ENCODE results near the gene KLHL8.
A peak's percentile ranks its signal among the peaks of the same experiment; 100 is the strongest.

KLHL8 gene

DNA sequence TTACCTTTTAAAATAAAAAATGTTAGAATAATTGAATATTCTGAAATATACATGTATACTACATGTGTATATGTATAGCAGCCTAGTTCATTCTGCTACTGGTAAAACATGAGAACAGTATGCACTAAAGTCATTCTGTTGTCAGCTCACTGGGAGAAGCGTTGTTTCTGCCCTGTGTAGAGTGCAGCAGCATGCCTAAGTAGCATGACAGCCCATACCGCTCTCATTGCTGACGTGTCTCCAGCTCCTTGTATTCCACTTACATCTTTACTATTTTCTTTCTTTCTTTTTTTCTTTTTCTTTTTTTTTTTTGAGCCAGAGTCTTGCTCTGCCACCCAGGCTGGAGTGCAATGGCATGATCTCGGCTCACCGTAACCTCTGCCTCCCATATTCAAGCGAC is 90.7 kb downstream of the KLHL8 start:
- H3K4me3 ChIP-seq (ENCODE audit: low read length in 2 of 2) = no peak overlapping the region
- no peaks in the 10 kb centered on the region for H3K9me3 ChIP-seq (ENCODE audit: control insufficient read depth in 2 of 2, low read length in 2 of 2)
- no peaks in the 10 kb centered on the region for H3K4me1 ChIP-seq (ENCODE audit: control insufficient read depth in 2 of 2, insufficient read depth in 2 of 2, low read length in 2 of 2)
- no peaks in the 10 kb centered on the region for H3K27me3 ChIP-seq (ENCODE audit: control insufficient read depth in 2 of 2, insufficient read depth in 2 of 2, low read length in 2 of 2)
- H3K27ac ChIP-seq (ENCODE audit: low read depth in 2 of 2, low read length in 2 of 2) = no peak overlapping the region
- H3K36me3 ChIP-seq (ENCODE audit: control insufficient read depth in 2 of 2, insufficient read depth in 2 of 2, low read length in 2 of 2) = peaks cover 73 to 87% of the 10 kb centered on the region in 2 donors
- H3K9ac ChIP-seq (ENCODE audit: low read depth in 1 of 2, low read length in 2 of 2) = no peak overlapping the region

DNA sequence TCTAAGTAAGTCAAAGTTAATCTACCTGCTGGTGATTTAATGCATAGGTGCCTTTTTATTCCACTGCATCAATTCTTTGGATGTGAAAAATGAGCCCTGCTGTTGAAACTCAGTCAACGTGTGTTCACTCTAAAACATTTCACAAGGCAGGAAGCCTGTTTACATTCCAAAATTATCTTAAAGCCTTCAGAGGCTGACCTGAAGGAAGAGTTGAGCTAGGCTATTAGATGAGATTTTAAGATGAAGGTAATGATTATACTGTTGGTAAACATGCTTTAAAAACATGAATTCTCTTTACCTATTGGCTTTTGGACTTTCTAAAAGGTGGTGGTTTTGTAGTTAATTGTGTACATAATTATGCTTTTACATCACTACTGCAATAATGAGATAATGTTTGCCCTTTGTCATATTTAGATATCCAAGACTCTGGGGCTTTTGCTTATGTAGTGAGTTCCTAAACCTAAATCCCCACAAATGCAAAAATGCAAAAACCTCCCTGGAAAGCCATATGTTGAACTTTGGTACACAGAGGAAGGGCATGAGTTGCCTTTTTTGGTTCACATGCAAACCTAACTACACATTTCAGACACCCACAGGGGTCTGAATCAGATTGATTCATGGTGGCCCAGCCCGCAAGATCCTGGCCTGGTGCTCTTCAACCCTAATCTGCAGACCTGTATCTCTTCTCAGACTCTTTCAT is 92.3 kb downstream of the KLHL8 start:
- no peaks in the 10 kb centered on the region for H3K4me1 ChIP-seq (ENCODE audit: control insufficient read depth in 2 of 2, insufficient read depth in 2 of 2, low read length in 2 of 2)
- no peak overlapping the region for H3K9ac ChIP-seq (ENCODE audit: low read depth in 1 of 2, low read length in 2 of 2)
- no peaks in the 10 kb centered on the region for H3K27me3 ChIP-seq (ENCODE audit: control insufficient read depth in 2 of 2, insufficient read depth in 2 of 2, low read length in 2 of 2)
- no peaks in the 10 kb centered on the region for H3K9me3 ChIP-seq (ENCODE audit: control insufficient read depth in 2 of 2, low read length in 2 of 2)
- peaks cover 60 to 79% of the 10 kb centered on the region in 2 donors for H3K36me3 ChIP-seq (ENCODE audit: control insufficient read depth in 2 of 2, insufficient read depth in 2 of 2, low read length in 2 of 2)
- H3K27ac ChIP-seq (ENCODE audit: low read depth in 2 of 2, low read length in 2 of 2) = no peak overlapping the region
- no peak overlapping the region for H3K4me3 ChIP-seq (ENCODE audit: low read length in 2 of 2)

DNA sequence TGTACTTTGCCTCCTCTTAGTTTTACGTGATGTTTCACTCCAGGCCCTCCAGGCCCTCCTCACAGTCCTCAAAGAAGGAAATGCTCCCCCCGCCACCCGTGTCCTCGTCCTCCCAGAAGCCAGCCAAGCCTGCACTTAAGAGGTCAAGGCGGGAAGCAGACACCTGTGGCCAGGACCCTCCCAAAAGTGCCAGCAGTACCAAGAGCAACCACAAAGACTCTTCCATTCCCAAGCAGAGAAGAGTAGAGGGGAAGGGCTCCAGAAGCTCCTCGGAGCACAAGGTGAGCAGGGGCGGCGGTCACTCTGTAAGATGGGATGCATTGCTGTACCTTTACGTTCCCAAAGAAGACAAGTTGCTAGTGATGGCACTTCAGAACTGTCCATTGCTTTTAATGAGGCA is 94.4 kb downstream of the KLHL8 start:
- Histone ChIP-seq H3K27me3 (ENCODE audit: control insufficient read depth in 2 of 2, insufficient read depth in 2 of 2, low read length in 2 of 2) (no peaks in the 10 kb centered on the region), H3K36me3 (ENCODE audit: control insufficient read depth in 2 of 2, insufficient read depth in 2 of 2, low read length in 2 of 2) (peaks cover 51 to 62% of the 10 kb centered on the region in 2 donors), H3K4me1 (ENCODE audit: control insufficient read depth in 2 of 2, insufficient read depth in 2 of 2, low read length in 2 of 2) (peaks cover 4 to 7% of the 10 kb centered on the region in 2 donors), H3K4me3 (ENCODE audit: low read length in 2 of 2) (no peak overlapping the region), H3K27ac (ENCODE audit: low read depth in 2 of 2, low read length in 2 of 2) (no peak overlapping the region), H3K9me3 (ENCODE audit: control insufficient read depth in 2 of 2, low read length in 2 of 2) (no peaks in the 10 kb centered on the region), H3K9ac (ENCODE audit: low read depth in 1 of 2, low read length in 2 of 2) (no peak overlapping the region)

DNA sequence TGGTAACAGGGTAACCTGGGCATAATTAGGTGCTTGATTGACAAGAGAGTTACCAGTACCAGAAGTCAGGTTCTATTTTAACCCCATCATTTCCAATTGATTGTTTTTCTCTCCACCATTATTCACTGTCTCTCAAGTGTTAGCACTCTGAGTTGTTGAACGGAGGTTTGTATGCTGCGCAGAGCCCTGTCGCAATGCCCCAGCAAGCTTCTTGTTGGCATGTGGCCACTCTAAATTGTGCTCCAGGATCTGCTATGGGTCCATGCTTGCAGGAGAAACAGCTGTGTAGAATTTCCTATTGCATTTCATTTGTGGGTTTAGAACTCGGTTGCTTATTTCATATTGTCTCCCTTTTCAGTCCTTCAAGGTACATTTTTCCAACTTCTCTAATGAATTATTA is 98.2 kb downstream of the KLHL8 start:
- Histone ChIP-seq H3K4me1 (ENCODE audit: control insufficient read depth in 2 of 2, insufficient read depth in 2 of 2, low read length in 2 of 2) (peaks cover 12 to 14% of the 10 kb centered on the region in 2 donors), H3K27me3 (ENCODE audit: control insufficient read depth in 2 of 2, insufficient read depth in 2 of 2, low read length in 2 of 2) (no peaks in the 10 kb centered on the region), H3K9me3 (ENCODE audit: control insufficient read depth in 2 of 2, low read length in 2 of 2) (no peaks in the 10 kb centered on the region), H3K36me3 (ENCODE audit: control insufficient read depth in 2 of 2, insufficient read depth in 2 of 2, low read length in 2 of 2) (peaks cover 47 to 49% of the 10 kb centered on the region in 2 donors), H3K9ac (ENCODE audit: low read depth in 1 of 2, low read length in 2 of 2) (no peak overlapping the region), H3K4me3 (ENCODE audit: low read length in 2 of 2) (no peak overlapping the region), H3K27ac (ENCODE audit: low read depth in 2 of 2, low read length in 2 of 2) (no peak overlapping the region)

DNA sequence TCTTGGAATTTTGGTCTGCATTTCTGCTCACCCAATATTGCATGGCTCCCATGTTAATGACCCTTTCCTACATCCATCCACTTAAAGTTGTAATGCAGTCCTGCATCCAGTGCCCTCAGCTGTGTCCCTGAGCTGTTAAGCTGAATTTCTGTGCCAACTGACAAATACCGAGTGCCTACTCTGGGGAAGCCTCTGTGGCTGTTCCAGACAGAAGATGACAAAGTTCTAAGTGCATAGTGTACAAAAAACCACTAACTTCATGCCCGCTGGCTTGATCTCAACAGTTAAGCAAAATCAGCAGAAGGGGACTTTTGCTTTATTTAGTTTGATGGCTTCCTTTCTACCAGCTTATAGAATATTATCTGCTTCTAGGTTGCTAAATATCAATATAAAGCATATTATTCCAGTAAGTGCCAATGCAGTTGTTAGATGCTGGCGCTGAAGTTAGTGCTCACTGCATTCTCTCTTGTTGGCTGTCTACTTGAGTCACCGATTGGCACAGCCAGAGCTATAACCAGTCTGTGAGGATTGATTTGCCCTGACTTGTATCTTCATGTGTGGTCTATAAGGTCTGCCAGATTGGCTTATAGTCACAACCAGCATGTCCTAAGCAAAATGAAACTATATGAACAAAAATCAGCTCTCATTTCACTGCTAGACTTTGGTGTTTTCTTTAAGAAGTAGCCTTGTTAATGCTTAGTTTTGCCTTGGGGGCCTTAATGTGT is 98.9 kb downstream of the KLHL8 start:
- Histone ChIP-seq H3K27me3 (ENCODE audit: control insufficient read depth in 2 of 2, insufficient read depth in 2 of 2, low read length in 2 of 2) (no peaks in the 10 kb centered on the region), H3K4me3 (ENCODE audit: low read length in 2 of 2) (no peak overlapping the region), H3K9me3 (ENCODE audit: control insufficient read depth in 2 of 2, low read length in 2 of 2) (no peaks in the 10 kb centered on the region), H3K36me3 (ENCODE audit: control insufficient read depth in 2 of 2, insufficient read depth in 2 of 2, low read length in 2 of 2) (peaks cover 48 to 51% of the 10 kb centered on the region in 2 donors), H3K9ac (ENCODE audit: low read depth in 1 of 2, low read length in 2 of 2) (no peak overlapping the region), H3K4me1 (ENCODE audit: control insufficient read depth in 2 of 2, insufficient read depth in 2 of 2, low read length in 2 of 2) (peaks cover 12 to 14% of the 10 kb centered on the region in 2 donors), H3K27ac (ENCODE audit: low read depth in 2 of 2, low read length in 2 of 2) (peak overlapping the region; percentile 1 to 20)

DNA sequence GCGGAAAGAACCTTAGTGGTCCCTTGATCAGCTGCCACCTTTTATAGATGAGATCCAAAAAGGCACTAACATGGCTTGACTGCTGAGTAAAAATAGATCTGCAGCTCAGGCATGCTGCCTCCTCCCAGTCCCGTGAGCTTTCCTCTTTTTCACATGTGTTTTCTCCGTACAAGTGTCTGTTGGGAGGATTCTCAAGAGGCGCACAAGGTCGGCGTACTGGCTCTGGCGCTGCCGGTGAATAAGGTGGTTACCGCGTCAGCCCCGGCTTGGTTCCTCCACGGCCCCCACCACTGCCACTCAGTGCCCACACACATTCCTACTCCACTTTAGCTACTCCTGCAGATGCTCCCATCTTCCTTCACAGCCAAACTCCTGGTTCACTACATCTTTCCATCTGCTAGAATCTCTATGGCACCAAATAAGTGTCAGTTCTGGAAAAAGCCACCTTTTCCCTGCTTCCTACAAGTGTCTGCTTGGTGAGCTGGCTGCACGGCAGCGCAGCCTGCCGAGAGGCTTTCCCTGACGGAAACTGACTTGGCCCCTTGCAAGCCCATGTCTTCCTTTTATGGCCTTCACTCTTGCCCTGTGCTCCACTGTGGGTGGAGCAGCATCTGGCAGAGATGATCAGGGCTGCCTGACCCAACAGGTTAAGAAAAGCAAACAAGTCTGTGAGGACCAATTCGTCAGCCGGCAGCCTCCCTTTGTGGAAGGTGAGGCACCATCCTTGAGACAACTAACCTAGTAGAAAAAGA is 99.8 kb downstream of the KLHL8 start:
- Histone ChIP-seq H3K9me3 (ENCODE audit: control insufficient read depth in 2 of 2, low read length in 2 of 2) (no peaks in the 10 kb centered on the region), H3K9ac (ENCODE audit: low read depth in 1 of 2, low read length in 2 of 2) (no peak overlapping the region), H3K36me3 (ENCODE audit: control insufficient read depth in 2 of 2, insufficient read depth in 2 of 2, low read length in 2 of 2) (peaks cover 49 to 51% of the 10 kb centered on the region in 2 donors), H3K4me1 (ENCODE audit: control insufficient read depth in 2 of 2, insufficient read depth in 2 of 2, low read length in 2 of 2) (peaks cover 12 to 14% of the 10 kb centered on the region in 2 donors), H3K4me3 (ENCODE audit: low read length in 2 of 2) (peak overlapping the region in 1 of 2 donors; percentile 32), H3K27me3 (ENCODE audit: control insufficient read depth in 2 of 2, insufficient read depth in 2 of 2, low read length in 2 of 2) (no peaks in the 10 kb centered on the region), H3K27ac (ENCODE audit: low read depth in 2 of 2, low read length in 2 of 2) (peak overlapping the region; percentile 1 to 20)

DNA sequence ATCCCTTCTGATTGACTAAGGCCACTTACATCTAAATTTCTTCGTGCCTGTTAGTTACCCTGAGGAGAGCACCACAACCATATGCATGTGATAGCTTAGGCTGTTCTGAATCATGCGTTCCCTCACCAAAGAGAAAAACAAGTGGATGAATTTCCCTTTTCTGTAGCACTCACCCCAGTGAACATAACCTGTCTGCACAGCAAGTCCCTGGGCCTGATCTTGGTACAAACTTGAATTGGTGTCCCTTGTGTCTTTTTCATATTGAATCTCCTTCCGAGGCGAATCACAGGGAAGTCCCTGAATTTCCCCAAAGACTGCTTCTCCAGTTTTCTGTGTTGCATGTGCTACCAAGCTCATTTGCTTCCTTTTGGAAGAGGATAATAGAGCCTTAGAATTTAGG is 100.4 kb downstream of the KLHL8 start:
- H3K9me3 ChIP-seq (ENCODE audit: control insufficient read depth in 2 of 2, low read length in 2 of 2) = no peaks in the 10 kb centered on the region
- H3K9ac ChIP-seq (ENCODE audit: low read depth in 1 of 2, low read length in 2 of 2) = no peak overlapping the region
- H3K4me3 ChIP-seq (ENCODE audit: low read length in 2 of 2) = no peak overlapping the region
- peak overlapping the region in 1 of 2 donors; percentile 20 for H3K27ac ChIP-seq (ENCODE audit: low read depth in 2 of 2, low read length in 2 of 2)
- H3K36me3 ChIP-seq (ENCODE audit: control insufficient read depth in 2 of 2, insufficient read depth in 2 of 2, low read length in 2 of 2) = peaks cover 47 to 50% of the 10 kb centered on the region in 2 donors
- H3K4me1 ChIP-seq (ENCODE audit: control insufficient read depth in 2 of 2, insufficient read depth in 2 of 2, low read length in 2 of 2) = peaks cover 12 to 14% of the 10 kb centered on the region in 2 donors
- no peaks in the 10 kb centered on the region for H3K27me3 ChIP-seq (ENCODE audit: control insufficient read depth in 2 of 2, insufficient read depth in 2 of 2, low read length in 2 of 2)

DNA sequence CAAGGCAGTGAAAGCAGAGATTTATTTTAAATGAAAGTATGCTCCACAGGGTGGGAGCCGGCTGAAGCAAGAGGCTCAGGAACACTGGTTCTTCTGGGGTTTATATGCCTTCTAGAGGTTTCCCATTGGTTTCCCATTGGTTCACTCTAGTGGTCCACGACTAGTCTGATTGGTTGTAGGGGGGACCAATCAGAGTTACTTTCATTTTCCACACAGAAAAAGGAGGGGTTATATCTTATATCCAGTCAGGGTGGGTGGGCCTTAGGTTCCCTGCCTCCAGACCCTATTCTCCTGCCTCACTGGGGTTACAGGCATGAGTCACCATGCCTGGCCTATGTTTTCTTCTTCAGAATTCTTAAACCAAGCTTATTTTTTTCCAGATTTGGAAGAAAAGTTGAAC is 101.6 kb downstream of the KLHL8 start:
- H3K9ac ChIP-seq (ENCODE audit: low read depth in 1 of 2, low read length in 2 of 2) = no peak overlapping the region
- H3K27ac ChIP-seq (ENCODE audit: low read depth in 2 of 2, low read length in 2 of 2) = no peak overlapping the region
- H3K9me3 ChIP-seq (ENCODE audit: control insufficient read depth in 2 of 2, low read length in 2 of 2) = no peaks in the 10 kb centered on the region
- peaks cover 12 to 14% of the 10 kb centered on the region in 2 donors for H3K4me1 ChIP-seq (ENCODE audit: control insufficient read depth in 2 of 2, insufficient read depth in 2 of 2, low read length in 2 of 2)
- no peak overlapping the region for H3K4me3 ChIP-seq (ENCODE audit: low read length in 2 of 2)
- peaks cover 52 to 54% of the 10 kb centered on the region in 2 donors for H3K36me3 ChIP-seq (ENCODE audit: control insufficient read depth in 2 of 2, insufficient read depth in 2 of 2, low read length in 2 of 2)
- H3K27me3 ChIP-seq (ENCODE audit: control insufficient read depth in 2 of 2, insufficient read depth in 2 of 2, low read length in 2 of 2) = no peaks in the 10 kb centered on the region

DNA sequence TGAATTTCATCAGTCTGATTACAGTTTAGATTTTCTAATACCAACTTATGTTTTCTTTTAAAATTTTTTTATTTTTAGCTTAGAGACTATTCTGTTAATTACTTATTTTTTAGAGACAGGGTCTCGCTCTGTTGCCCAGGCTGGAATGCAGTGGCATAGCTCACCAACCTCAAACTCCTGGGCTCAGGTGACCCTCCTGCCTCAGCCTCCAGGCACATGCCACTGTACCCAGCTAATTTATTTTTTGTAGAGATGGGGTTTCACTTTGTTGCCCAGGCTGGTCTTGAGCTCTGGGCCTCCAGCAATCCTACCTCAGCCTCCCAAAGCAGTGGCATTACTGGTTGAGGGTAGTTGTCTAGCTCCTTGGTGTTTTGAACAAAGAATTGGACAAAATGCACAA is 102.0 kb downstream of the KLHL8 start:
- Histone ChIP-seq H3K27me3 (ENCODE audit: control insufficient read depth in 2 of 2, insufficient read depth in 2 of 2, low read length in 2 of 2) (no peaks in the 10 kb centered on the region), H3K4me1 (ENCODE audit: control insufficient read depth in 2 of 2, insufficient read depth in 2 of 2, low read length in 2 of 2) (peaks cover 12 to 14% of the 10 kb centered on the region in 2 donors), H3K9ac (ENCODE audit: low read depth in 1 of 2, low read length in 2 of 2) (no peak overlapping the region), H3K27ac (ENCODE audit: low read depth in 2 of 2, low read length in 2 of 2) (no peak overlapping the region), H3K4me3 (ENCODE audit: low read length in 2 of 2) (no peak overlapping the region), H3K9me3 (ENCODE audit: control insufficient read depth in 2 of 2, low read length in 2 of 2) (no peaks in the 10 kb centered on the region), H3K36me3 (ENCODE audit: control insufficient read depth in 2 of 2, insufficient read depth in 2 of 2, low read length in 2 of 2) (peaks cover 52 to 56% of the 10 kb centered on the region in 2 donors)

DNA sequence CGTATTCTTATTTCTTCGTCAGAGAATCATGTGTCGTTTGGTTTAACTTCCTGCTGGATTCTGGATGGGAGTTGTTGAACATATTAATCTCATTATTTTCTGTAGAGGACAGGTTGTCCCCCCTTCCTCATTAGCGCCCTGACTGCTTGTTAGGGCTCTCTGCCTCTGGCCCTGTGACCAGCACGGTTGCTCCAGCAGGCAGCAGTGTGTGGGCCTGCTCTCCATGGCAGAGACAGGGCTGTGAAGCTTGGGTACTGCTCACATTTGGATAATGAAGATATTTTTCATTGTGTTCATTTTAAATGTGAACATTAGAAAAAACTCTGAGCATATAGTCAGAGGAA is 102.7 kb downstream of the KLHL8 start:
- H3K4me3 ChIP-seq (ENCODE audit: low read length in 2 of 2) = no peak overlapping the region
- H3K27me3 ChIP-seq (ENCODE audit: control insufficient read depth in 2 of 2, insufficient read depth in 2 of 2, low read length in 2 of 2) = no peaks in the 10 kb centered on the region
- no peaks in the 10 kb centered on the region for H3K9me3 ChIP-seq (ENCODE audit: control insufficient read depth in 2 of 2, low read length in 2 of 2)
- H3K9ac ChIP-seq (ENCODE audit: low read depth in 1 of 2, low read length in 2 of 2) = no peak overlapping the region
- H3K36me3 ChIP-seq (ENCODE audit: control insufficient read depth in 2 of 2, insufficient read depth in 2 of 2, low read length in 2 of 2) = peaks cover 58 to 60% of the 10 kb centered on the region in 2 donors
- H3K27ac ChIP-seq (ENCODE audit: low read depth in 2 of 2, low read length in 2 of 2) = no peak overlapping the region
- H3K4me1 ChIP-seq (ENCODE audit: control insufficient read depth in 2 of 2, insufficient read depth in 2 of 2, low read length in 2 of 2) = peaks cover 12 to 14% of the 10 kb centered on the region in 2 donors
